K562 (cell line): ENCODE data around the gene FOXD3. TPM values are rescaled to one million over a fixed set of nuclear protein-coding genes. Genes with fewer than 3 reads are reported as not detected.

ENCODE experiments used
- ATF4 ChIP-seq: fragments of 450-650 bp; formaldehyde crosslinking; IDR thresholded peaks from 2 replicates; pipeline ENCODE4 v1.4.0; 2022; ENCODE audit warnings: mild to moderate bottlenecking, moderate library complexity
- BCLAF1 ChIP-seq, 2 experiments: fragments of 450-650 bp in 1 of 2; IDR thresholded peaks; 2 replicates each; pipeline ENCODE4 v1.6.1; 2011 to 2017; ENCODE audit warnings: low read depth in 2 of 2, antibody characterized with exemption in 1 of 2, borderline replicate concordance in 1 of 2, low read length in 1 of 2, mild to moderate bottlenecking in 1 of 2, mixed read lengths in 1 of 2; ENCODE audit not compliant: control insufficient read depth in 1 of 2
- GTF2E2 ChIP-seq: fragments of 200-800 bp; sonication (Bioruptor generic); IDR thresholded peaks from 2 replicates; pipeline ENCODE4 v1.6.1; 2016; ENCODE audit warnings: missing genetic modification characterization, missing compliant biosample characterization
- HMG20A ChIP-seq: fragments of 450-650 bp; formaldehyde crosslinking; conservative IDR thresholded peaks from 2 replicates; pipeline ENCODE4 v1.4.0; 2020; ENCODE audit warnings: mild to moderate bottlenecking, mixed read lengths
- JUNB ChIP-seq: fragments of 450-650 bp; formaldehyde crosslinking; conservative IDR thresholded peaks from 2 replicates; pipeline ENCODE4 v1.4.0; 2020; ENCODE audit warnings: mild to moderate bottlenecking
- MBD1 ChIP-seq: fragments of 250-450 bp; sonication (Bioruptor Pico); IDR thresholded peaks from 2 replicates; pipeline ENCODE4 v1.8.0; 2022; ENCODE audit warnings: inconsistent platforms
- MEIS2 ChIP-seq: fragments of 450-650 bp; IDR thresholded peaks from 2 replicates; pipeline ENCODE4 v1.6.1; 2014; ENCODE audit warnings: mild to moderate bottlenecking; ENCODE audit not compliant: partially characterized antibody
- NFIX ChIP-seq: fragments of 250-450 bp; sonication (Bioruptor Pico); IDR thresholded peaks from 2 replicates; pipeline ENCODE4 v1.4.0; 2020; ENCODE audit warnings: low read depth, mild to moderate bottlenecking, moderate library complexity
- RCOR1 ChIP-seq, 2 experiments: IDR thresholded peaks; 2 replicates each; pipeline ENCODE4 v1.6.1; 2012; ENCODE audit warnings: low read depth in 2 of 2, low read length in 2 of 2, borderline replicate concordance in 1 of 2, improper control_type of control experiment in 1 of 2
- SIRT6 ChIP-seq: IDR thresholded peaks from one replicate; pipeline ENCODE4 v1.6.1; 2012; ENCODE audit warnings: low read depth, mild to moderate bottlenecking, control low read depth, inconsistent platforms, low read length, moderate library complexity
- TAF15 ChIP-seq: fragments of 200-400 bp; formaldehyde crosslinking; IDR thresholded peaks from 2 replicates; pipeline ENCODE4 v1.6.1; 2017; ENCODE audit warnings: mild to moderate bottlenecking, low read depth, low read length, moderate library complexity
- TAF7 ChIP-seq: fragments of 450-650 bp; IDR thresholded peaks from 2 replicates; pipeline ENCODE4 v1.6.1; 2016; ENCODE audit warnings: missing genetic modification characterization, missing compliant biosample characterization
- TRIM25 ChIP-seq: fragments of 450-650 bp; IDR thresholded peaks from 2 replicates; pipeline ENCODE4 v1.7.0; 2016; ENCODE audit warnings: borderline replicate concordance
- YY1 ChIP-seq, 3 experiments: IDR thresholded peaks; 2 replicates each; pipeline ENCODE4 v1.6.1; 2011; ENCODE audit warnings: low read length in 2 of 3, mild to moderate bottlenecking in 2 of 3, moderate library complexity in 2 of 3, borderline replicate concordance in 1 of 3, control low read depth in 1 of 3, low read depth in 1 of 3; ENCODE audit not compliant: insufficient read depth in 3 of 3, insufficient replicate concordance in 2 of 3, control insufficient read depth in 1 of 3, insufficient read length in 1 of 3; ENCODE audit errors: extremely low read depth in 1 of 3
- ZFP36 ChIP-seq: fragments of 150-350 bp; IDR thresholded peaks from 2 replicates; pipeline ENCODE4 v1.6.1; 2018; ENCODE audit warnings: low read length, low read depth; ENCODE audit not compliant: partially characterized antibody
- ZNF121 ChIP-seq: sonication (generic); formaldehyde crosslinking; conservative IDR thresholded peaks from 2 replicates; pipeline ENCODE4 v1.8.0; 2022; ENCODE audit warnings: missing genetic modification reagents
- ZNF217 ChIP-seq: sonication (generic); formaldehyde crosslinking; IDR thresholded peaks from 2 replicates; pipeline ENCODE4 v1.8.0; 2022; ENCODE audit warnings: mild to moderate bottlenecking, missing genetic modification reagents
- ZNF311 ChIP-seq: fragments of 250-450 bp; sonication (Bioruptor Pico); IDR thresholded peaks from 2 replicates; pipeline ENCODE4 v1.4.0; 2020; ENCODE audit warnings: mild to moderate bottlenecking, moderate library complexity
- ZNF316 ChIP-seq: fragments of 450-650 bp; IDR thresholded peaks from 2 replicates; pipeline ENCODE4 v1.6.1; 2016
- ZNF77 ChIP-seq: fragments of 250-450 bp; sonication (Bioruptor Pico); IDR thresholded peaks from 2 replicates; pipeline ENCODE4 v1.5.0; 2020
- polyA plus RNA-seq, 8 experiments: library from polyadenylated mRNA; depleted of rRNA in 4 of 8; stranded (reverse) in 5 of 8; unstranded in 3 of 8; fragments of >200 nt; fragmentation: Nextera tagmentation in 2 of 8; fragmentation: Illumina TruSeq in 1 of 8; extraction: Ambion mirVana in 2 of 8; extraction: Trizol in 1 of 8; gene quantifications; 2 replicates each; pipeline versions ENCODE4 v1.2.1 to v1.2.3, GENCODE V29; 2011 to 2014; ENCODE audit warnings: inconsistent platforms in 1 of 8, missing spikeins in 1 of 8
- total RNA-seq, 7 experiments: library from RNA; depleted of rRNA in 6 of 7; stranded (reverse); fragments of >200 nt in 6 of 7; fragmentation: Illumina TruSeq in 2 of 7; extraction: Trizol in 2 of 7; gene quantifications; 2 replicates each; pipeline versions ENCODE4 v1.2.1 to v1.2.3, GENCODE V29; 2011 to 2021; ENCODE audit warnings: low replicate concordance in 1 of 7

FOXD3 gene
- total and polyA plus RNA-seq, 9 of the 15 experiments (the other 6 are each of a cell fraction or from before 2014, with no cell fraction given), result 0.06 to 0.45 (median 0.10) TPM; not detected in 2

GRCh38 chr1:63322114-63322943 is at the start of gene FOXD3 (continued):
- TF ChIP-seq BCLAF1 (IDR thresholded peaks at IDR 0.05; ENCODE audit: borderline replicate concordance in 1 of 2, control insufficient read depth in 1 of 2, low read depth in 2 of 2, low read length in 1 of 2), result no peak
- no peak for TF ChIP-seq JUNB
- TF ChIP-seq ZFP36, result no peak
- no peak for TF ChIP-seq TAF15
- no peak for TF ChIP-seq ZNF121 (CRISPR knock-in tag)
- TF ChIP-seq MBD1 (CRISPR knock-in tag), result no peak
- no peak for TF ChIP-seq ZNF311 (CRISPR knock-in tag)
- no peak for TF ChIP-seq SIRT6
- TF ChIP-seq YY1 (IDR thresholded peaks at IDR 0.05; ENCODE audit: borderline replicate concordance in 1 of 3, control insufficient read depth in 1 of 3, extremely low read depth in 1 of 3, insufficient read depth in 3 of 3, insufficient read length in 1 of 3, insufficient replicate concordance in 2 of 3, low read depth in 1 of 3, low read length in 2 of 3), result peak in 1 of 3 experiments; percentile 34
- TF ChIP-seq TAF7 (tag), result no peak
- TF ChIP-seq MEIS2, result no peak
- no peak for TF ChIP-seq NFIX (CRISPR knock-in tag)
- no peak for TF ChIP-seq HMG20A (CRISPR knock-in tag)
- no peak for TF ChIP-seq ATF4 (CRISPR knock-in tag)
- no peak for TF ChIP-seq ZNF316
- TF ChIP-seq ZNF217 (CRISPR knock-in tag), result no peak
- no peak for TF ChIP-seq RCOR1 (IDR thresholded peaks at IDR 0.05; ENCODE audit: borderline replicate concordance in 1 of 2, low read depth in 2 of 2, low read length in 2 of 2)
- 0 out of 2 replicates have a peak, but pooled peaks have one; percentile 31 for TF ChIP-seq GTF2E2 (tag)
- TF ChIP-seq ZNF77, result no peak
- TF ChIP-seq TRIM25, result no peak
